Measurements from ENCODE around the gene MAGEB10.
"Not testable (repeated sequence)": the region's sequence is repeated elsewhere in the genome, so short reads cannot be mapped to it uniquely, and the experiment has no call there.

Gene MAGEB10, protein sequence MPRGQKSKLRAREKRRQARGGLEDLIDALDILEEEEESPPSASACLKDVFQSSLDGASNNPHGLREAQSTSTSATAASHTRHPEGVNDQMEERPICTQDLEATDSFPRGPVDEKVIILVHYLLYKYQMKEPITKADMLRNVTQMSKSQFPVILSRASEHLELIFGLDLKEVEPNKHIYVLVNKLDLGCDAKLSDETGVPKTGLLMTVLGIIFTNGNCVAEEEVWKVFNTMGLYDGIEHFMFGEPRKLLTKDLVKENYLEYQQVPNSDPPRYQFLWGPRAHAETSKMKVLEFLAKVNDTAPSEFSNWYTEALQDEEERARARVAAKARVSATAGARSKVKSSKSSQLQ

DNA sequence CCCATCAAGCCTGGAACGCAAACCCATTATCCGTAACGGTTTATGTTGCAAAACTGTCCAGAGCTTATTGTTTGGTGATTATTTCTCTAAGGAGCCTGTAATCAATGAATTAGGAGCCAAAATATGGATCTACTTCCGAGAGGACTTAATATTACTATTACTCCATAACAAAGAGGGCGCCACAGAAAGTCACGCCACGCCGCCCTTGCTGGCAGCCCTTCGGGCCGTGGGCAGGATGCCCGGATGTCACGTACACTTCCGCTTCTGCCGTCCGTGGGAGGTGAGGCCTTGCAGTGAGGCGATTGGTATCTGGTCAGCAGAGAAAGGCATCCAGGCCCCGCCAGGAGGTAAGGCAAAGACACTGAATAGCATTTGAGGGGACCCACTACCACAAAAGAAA lies at the start of gene MAGEB10:
MAGEB10 (plus strand) TSS at position 301 of the 400 bp plus-strand sequence. CDS start 13,317 bp downstream, outside the sequence.
- H3K4me3 ChIP-seq (ENCODE audit: low read depth, low read length): no peak within 1 kb of the TSS
- TF ChIP-seq, protein P1, sequence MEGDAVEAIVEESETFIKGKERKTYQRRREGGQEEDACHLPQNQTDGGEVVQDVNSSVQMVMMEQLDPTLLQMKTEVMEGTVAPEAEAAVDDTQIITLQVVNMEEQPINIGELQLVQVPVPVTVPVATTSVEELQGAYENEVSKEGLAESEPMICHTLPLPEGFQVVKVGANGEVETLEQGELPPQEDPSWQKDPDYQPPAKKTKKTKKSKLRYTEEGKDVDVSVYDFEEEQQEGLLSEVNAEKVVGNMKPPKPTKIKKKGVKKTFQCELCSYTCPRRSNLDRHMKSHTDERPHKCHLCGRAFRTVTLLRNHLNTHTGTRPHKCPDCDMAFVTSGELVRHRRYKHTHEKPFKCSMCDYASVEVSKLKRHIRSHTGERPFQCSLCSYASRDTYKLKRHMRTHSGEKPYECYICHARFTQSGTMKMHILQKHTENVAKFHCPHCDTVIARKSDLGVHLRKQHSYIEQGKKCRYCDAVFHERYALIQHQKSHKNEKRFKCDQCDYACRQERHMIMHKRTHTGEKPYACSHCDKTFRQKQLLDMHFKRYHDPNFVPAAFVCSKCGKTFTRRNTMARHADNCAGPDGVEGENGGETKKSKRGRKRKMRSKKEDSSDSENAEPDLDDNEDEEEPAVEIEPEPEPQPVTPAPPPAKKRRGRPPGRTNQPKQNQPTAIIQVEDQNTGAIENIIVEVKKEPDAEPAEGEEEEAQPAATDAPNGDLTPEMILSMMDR (IDR thresholded peaks at IDR 0.05; ENCODE audit: borderline replicate concordance, insufficient read depth, low read depth, low read length): no peak

DNA sequence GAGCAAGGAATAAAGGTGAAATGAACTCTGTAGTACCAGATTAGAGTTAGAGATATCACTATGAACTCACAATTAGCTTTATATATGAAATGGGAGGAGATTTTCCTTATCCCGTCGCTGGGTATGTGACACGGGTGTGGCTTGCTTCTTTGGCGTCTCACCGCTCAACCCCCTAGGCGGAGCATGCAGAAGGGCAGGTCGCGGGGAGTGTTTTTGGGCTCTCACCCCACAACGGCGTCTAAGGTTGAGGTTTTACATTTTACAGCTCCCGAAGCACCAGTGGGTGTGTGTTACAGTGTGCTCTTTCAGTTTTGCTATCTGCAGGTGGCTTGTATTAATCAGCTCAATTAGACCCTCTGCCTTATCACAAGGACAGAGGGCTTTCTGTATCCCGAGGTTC lies 42.1 kb upstream of the MAGEB10 start:
- TF ChIP-seq, protein P1 (IDR thresholded peaks at IDR 0.05; ENCODE audit: borderline replicate concordance, insufficient read depth, low read depth, low read length): no peak
- H3K4me3 ChIP-seq (ENCODE audit: low read depth, low read length): no peak overlapping the region

DNA sequence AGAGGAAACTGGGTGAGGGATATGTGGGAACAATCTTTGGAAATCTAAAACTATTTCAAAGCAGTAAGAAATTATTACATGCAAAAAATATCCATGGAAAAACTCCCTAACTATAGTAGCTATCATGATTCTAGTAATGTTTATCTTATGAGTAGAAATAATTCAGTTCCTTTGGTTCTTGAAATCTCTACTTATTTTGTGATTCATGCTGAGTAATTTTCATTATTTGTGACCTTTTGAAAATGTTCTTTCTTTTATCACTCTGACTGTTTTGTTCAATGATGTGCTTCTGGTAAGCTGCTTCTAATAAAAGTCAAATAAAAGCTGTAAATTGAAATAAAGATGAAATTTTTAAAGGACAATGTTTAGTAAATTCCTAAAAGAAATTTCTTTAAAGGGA lies 40.4 kb upstream of the MAGEB10 start:
- no peak overlapping the region for H3K4me3 ChIP-seq (ENCODE audit: low read depth, low read length)
- TF ChIP-seq, protein P1 (IDR thresholded peaks at IDR 0.05; ENCODE audit: borderline replicate concordance, insufficient read depth, low read depth, low read length): no peak

DNA sequence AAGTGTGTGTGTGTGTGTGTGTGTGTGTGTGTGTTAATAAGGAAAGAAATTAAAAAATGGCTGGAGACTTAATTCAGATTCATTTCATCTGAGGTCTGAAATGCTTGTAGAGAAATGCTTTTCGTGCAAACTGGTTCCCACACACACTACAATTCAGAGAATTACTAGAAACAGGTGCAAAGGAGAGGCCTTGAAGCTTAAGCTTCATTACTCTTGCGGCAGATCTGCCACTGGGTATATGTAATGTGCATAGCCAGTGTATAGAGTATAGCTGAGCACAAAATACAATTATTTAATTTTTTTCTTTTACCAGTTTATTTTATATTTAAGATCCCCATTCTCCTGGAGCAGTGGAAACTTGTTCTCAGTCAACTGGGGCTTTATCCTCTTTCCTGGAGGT lies 31.8 kb upstream of the MAGEB10 start:
- TF ChIP-seq, protein P1 (IDR thresholded peaks at IDR 0.05; ENCODE audit: borderline replicate concordance, insufficient read depth, low read depth, low read length): no peak
- H3K4me3 ChIP-seq (ENCODE audit: low read depth, low read length): no peak overlapping the region

DNA sequence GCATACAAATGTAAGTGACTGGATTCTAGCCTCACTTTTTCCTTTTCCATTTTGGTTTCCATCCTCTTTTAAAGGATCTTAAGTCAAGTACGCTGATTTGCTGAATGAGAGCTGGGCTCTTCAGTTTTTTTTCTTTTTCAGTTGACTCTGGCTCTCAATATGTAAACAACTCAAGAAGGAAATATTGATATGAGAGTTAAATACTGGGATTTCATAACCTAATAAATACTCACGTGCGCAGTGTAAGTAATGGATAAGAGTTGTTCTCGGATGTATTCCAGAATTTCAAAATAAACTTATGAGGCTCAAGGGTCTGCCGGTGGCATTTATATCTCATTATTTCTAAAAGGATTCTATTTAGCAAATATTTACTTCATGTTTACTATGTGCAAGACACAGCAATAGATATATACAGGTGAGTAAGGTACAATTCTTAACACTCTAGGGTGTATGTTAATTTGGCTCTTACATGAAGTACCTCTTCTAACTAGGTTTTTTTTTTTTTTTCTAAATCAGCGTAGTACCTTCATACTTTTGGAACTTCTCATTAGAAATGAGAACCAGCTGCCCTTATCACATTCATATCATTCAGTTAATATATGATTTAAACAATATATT lies 11.0 kb upstream of the MAGEB10 start:
- TF ChIP-seq, protein P1 (IDR thresholded peaks at IDR 0.05; ENCODE audit: borderline replicate concordance, insufficient read depth, low read depth, low read length): no peak
- no peak overlapping the region for H3K4me3 ChIP-seq (ENCODE audit: low read depth, low read length)

DNA sequence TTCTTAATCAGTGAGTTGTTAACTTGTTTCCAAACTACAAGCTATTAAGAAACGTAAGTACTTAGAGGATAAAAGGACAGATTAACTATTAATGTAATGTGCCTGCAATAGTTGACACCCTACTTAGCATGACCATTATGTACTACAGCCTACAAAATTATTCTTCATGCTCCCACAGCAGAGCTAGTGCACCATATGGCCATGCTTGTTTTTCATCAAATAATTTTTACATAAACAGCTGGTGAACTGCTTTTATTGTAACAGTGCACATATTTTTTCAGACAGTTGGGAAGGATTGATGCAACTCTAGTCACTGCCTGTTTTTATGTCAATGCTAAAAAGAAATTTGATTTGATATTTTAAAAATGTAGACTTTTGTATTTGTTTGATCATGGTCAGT lies 10.2 kb upstream of the MAGEB10 start:
- TF ChIP-seq, protein P1 (IDR thresholded peaks at IDR 0.05; ENCODE audit: borderline replicate concordance, insufficient read depth, low read depth, low read length): no peak

DNA sequence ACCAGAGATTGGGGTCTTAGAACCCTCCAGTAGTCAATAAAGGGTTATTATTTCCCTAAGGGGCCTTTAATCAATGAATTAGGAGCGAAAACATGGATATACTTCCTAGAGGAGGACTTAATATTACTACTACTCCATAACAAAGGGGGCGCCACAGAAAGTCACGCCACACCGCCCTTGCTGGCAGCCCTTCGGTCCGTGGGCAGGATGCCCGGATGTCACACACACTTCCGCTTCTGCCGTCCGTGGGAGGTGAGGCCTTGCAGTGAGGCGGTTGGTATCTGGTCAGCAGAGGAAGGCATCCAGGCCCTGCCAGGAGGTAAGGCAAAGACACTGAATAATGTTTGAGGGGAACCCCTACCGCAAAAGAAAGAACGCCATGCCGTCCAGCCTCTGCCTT lies 436 bp downstream of the MAGEB10 start:
- TF ChIP-seq, protein P1 (IDR thresholded peaks at IDR 0.05; ENCODE audit: borderline replicate concordance, insufficient read depth, low read depth, low read length): no peak
- H3K4me3 ChIP-seq (ENCODE audit: low read depth, low read length): no peak overlapping the region

More for the DNA sequence above, 10.2 kb upstream of the MAGEB10 start:
- H3K4me3 ChIP-seq (ENCODE audit: low read depth, low read length): no peak overlapping the region

DNA sequence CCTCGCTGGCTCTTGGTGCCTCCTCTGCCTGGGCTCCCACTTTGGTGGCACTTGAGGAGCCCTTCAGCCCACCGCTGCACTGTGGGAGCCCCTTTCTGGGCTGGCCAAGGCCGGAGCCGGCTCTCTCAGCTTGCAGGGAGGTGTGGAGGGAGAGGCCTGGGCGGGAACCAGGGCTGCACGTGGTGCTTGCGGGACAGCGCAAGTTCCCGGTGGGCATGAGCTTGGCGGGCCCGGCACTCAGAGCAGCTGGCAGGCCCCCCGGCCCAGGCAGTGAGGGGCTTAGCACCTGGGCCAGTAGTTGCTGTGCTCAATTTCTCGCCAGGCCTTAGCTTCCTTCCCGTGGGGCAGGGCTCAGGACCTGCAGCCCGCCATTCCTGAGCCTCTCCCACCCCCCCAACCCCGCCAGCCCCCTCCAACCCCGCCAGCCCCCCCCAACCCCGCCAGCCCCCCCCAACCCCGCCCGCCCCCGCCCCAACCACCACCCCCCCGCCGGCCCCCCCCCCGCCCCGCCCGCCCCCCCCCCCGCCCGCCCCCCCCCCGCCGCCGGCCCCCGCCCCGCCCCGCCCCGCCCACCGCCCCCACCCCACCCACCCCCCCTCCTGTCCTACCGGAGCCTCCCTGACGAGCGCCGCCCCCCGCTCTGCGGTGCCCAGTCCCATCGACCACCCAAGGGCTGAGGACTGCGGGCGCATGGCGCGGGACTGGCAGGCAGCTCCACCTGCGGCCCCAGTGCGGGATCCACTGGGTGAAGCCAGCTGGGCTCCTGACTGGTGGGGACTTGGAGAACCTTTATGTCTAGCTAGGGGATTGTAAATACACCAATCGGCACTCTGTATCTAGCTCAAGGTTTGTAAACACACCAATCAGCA lies 1.4 kb downstream of the MAGEB10 start:
- not testable (repeated sequence) for H3K4me3 ChIP-seq (ENCODE audit: low read depth, low read length)
